Astrocyte (in vitro differentiated cells and primary cell): ENCODE results near the gene RELN. TPM values are rescaled to one million over a fixed set of nuclear protein-coding genes. Genes with fewer than 3 reads are reported as not detected.
A peak's percentile ranks its signal among the peaks of the same experiment; 100 is the strongest.

Experiments
- DNase-seq: peaks from one replicate; pipeline ENCODE4 v3.0.0-alpha.2; 2010; ENCODE audit warnings: low read depth
- FAIRE-seq: peaks from 2 replicates; lab custom pipeline; 2011; peaks lifted over from hg19 to GRCh38; lab: Jason Lieb, UNC
- H2AFZ ChIP-seq: 2 replicates; pipeline ENCODE4 v1.6.0; 2012; ENCODE audit warnings: low read depth, low read length, inconsistent platforms
- H3K27ac ChIP-seq: 2 replicates; pipeline ENCODE4 v1.5.1; 2011; ENCODE audit warnings: low read depth, low read length, inconsistent platforms
- H3K27me3 ChIP-seq: 2 replicates; pipeline ENCODE4 v1.6.0; 2011; ENCODE audit warnings: low read length, inconsistent platforms; ENCODE audit not compliant: insufficient read depth
- H3K36me3 ChIP-seq: 2 replicates; pipeline ENCODE4 v1.5.1; 2011; ENCODE audit warnings: low read length, inconsistent platforms; ENCODE audit not compliant: insufficient read depth
- H3K4me1 ChIP-seq: 2 replicates; pipeline ENCODE4 v1.5.1; 2011; ENCODE audit warnings: low read length, inconsistent platforms; ENCODE audit not compliant: insufficient read depth
- H3K4me2 ChIP-seq: 2 replicates; pipeline ENCODE4 v1.6.0; 2012; ENCODE audit warnings: low read length, inconsistent platforms
- H3K4me3 ChIP-seq: 2 replicates; pipeline ENCODE4 v1.5.1; 2011; ENCODE audit warnings: low read depth, mild to moderate bottlenecking, low read length, inconsistent platforms; ENCODE audit not compliant: insufficient read depth
- H3K79me2 ChIP-seq: 2 replicates; pipeline ENCODE4 v1.6.0; 2012; ENCODE audit warnings: mild to moderate bottlenecking, low read length, inconsistent platforms; ENCODE audit not compliant: insufficient read depth
- H3K9ac ChIP-seq: 2 replicates; pipeline ENCODE4 v1.6.0; 2012; ENCODE audit warnings: mild to moderate bottlenecking, low read length, inconsistent platforms
- H3K9me3 ChIP-seq: 2 replicates; pipeline ENCODE4 v1.5.1; 2012; ENCODE audit warnings: low read depth, mild to moderate bottlenecking, low read length, inconsistent platforms; ENCODE audit not compliant: insufficient read depth
- H4K20me1 ChIP-seq: 2 replicates; pipeline ENCODE4 v1.6.0; 2012; ENCODE audit warnings: low read length, inconsistent platforms; ENCODE audit not compliant: insufficient read depth
- H3K27ac Mint-ChIP-seq: one replicate; pipeline ENCODE4 v1.8.0; 2021; ENCODE audit warnings: mild to moderate bottlenecking, mixed read lengths; ENCODE audit not compliant: unreplicated experiment
- H3K27me3 Mint-ChIP-seq: one replicate; pipeline ENCODE4 v1.8.0; 2021; ENCODE audit warnings: low read depth, mixed read lengths; ENCODE audit not compliant: unreplicated experiment
- H3K36me3 Mint-ChIP-seq: one replicate; pipeline ENCODE4 v1.8.0; 2021; ENCODE audit warnings: low read depth, mixed read lengths; ENCODE audit not compliant: unreplicated experiment
- H3K4me1 Mint-ChIP-seq: one replicate; pipeline ENCODE4 v1.8.0; 2021; ENCODE audit warnings: low read depth, mixed read lengths; ENCODE audit not compliant: unreplicated experiment
- H3K4me3 Mint-ChIP-seq: one replicate; pipeline ENCODE4 v1.8.0; 2021; ENCODE audit warnings: mild to moderate bottlenecking, moderate library complexity, mixed read lengths; ENCODE audit not compliant: unreplicated experiment
- H3K9me3 Mint-ChIP-seq: one replicate; pipeline ENCODE4 v1.8.0; 2021; ENCODE audit warnings: mild to moderate bottlenecking, mixed read lengths; ENCODE audit not compliant: unreplicated experiment
- CTCF ChIP-seq: IDR thresholded peaks from 2 replicates; pipeline ENCODE4 v1.5.1; 2011; ENCODE audit warnings: low read depth, mild to moderate bottlenecking, inconsistent platforms, low read length, moderate library complexity; ENCODE audit not compliant: insufficient read depth
- EZH2 ChIP-seq: IDR thresholded peaks from 2 replicates; pipeline ENCODE4 v1.6.1; 2012; ENCODE audit warnings: mild to moderate bottlenecking, low read length, inconsistent platforms; ENCODE audit not compliant: insufficient read depth
- total RNA-seq: library from RNA; stranded (reverse); gene quantifications from 2 replicates; pipeline ENCODE4 v1.2.1, GENCODE V29; 2021

The RELN gene
- total RNA-seq, 1 donor from 2014 or later: 0.98 TPM

GRCh38 chr7:103717574-103717973 lies 271.9 kb downstream of the RELN start:
- H3K4me1 ChIP-seq: peaks cover 3% of the 10 kb centered on the region
- Mint-ChIP-seq H3K27ac (no peak overlapping the region), H3K4me3 (no peak overlapping the region), H3K36me3 (no peaks in the 10 kb centered on the region), H3K4me1 (peaks cover 10% of the 10 kb centered on the region), H3K27me3 (peaks cover 3% of the 10 kb centered on the region), H3K9me3 (no peaks in the 10 kb centered on the region)
- no peaks in the 10 kb centered on the region for H3K79me2 ChIP-seq
- DNase-seq: no peak
- H3K4me2 ChIP-seq: no peak overlapping the region
- H3K27me3 ChIP-seq: no peaks in the 10 kb centered on the region
- TF ChIP-seq EZH2 (no peak), CTCF (no peak)
- H3K27ac ChIP-seq: no peak overlapping the region
- no peaks in the 10 kb centered on the region for H3K9me3 ChIP-seq
- no peak overlapping the region for H3K9ac ChIP-seq
- H3K4me3 ChIP-seq: no peak overlapping the region
- no peaks in the 10 kb centered on the region for H4K20me1 ChIP-seq
- FAIRE-seq: no peak
- no peaks in the 10 kb centered on the region for H3K36me3 ChIP-seq
- no peak overlapping the region for H2AFZ ChIP-seq

GRCh38 chr7:103715376-103716120 lies 273.9 kb downstream of the RELN start:
- Histone ChIP-seq H3K4me1 (peaks cover 3% of the 10 kb centered on the region), H3K9ac (no peak overlapping the region), H3K27me3 (no peaks in the 10 kb centered on the region), H3K9me3 (no peaks in the 10 kb centered on the region), H4K20me1 (no peaks in the 10 kb centered on the region), H3K27ac (no peak overlapping the region), H3K79me2 (no peaks in the 10 kb centered on the region), H3K36me3 (no peaks in the 10 kb centered on the region), H3K4me2 (no peak overlapping the region), H2AFZ (no peak overlapping the region), H3K4me3 (no peak overlapping the region)
- H3K36me3 Mint-ChIP-seq: no peaks in the 10 kb centered on the region
- no peak overlapping the region for H3K27ac Mint-ChIP-seq
- peaks cover 3% of the 10 kb centered on the region for H3K27me3 Mint-ChIP-seq
- FAIRE-seq (no peak), DNase-seq (peak; percentile 23)
- TF ChIP-seq EZH2 (no peak), CTCF (no peak)
- peaks cover 10% of the 10 kb centered on the region for H3K4me1 Mint-ChIP-seq
- no peak overlapping the region for H3K4me3 Mint-ChIP-seq
- no peaks in the 10 kb centered on the region for H3K9me3 Mint-ChIP-seq

GRCh38 chr7:103714376-103714927 lies 275.0 kb downstream of the RELN start:
- H3K9me3 Mint-ChIP-seq: no peaks in the 10 kb centered on the region
- H3K27me3 Mint-ChIP-seq: peaks cover 3% of the 10 kb centered on the region
- Histone ChIP-seq H2AFZ (no peak overlapping the region), H3K27me3 (no peaks in the 10 kb centered on the region), H3K4me3 (no peak overlapping the region), H3K4me1 (peaks cover 3% of the 10 kb centered on the region), H3K9ac (no peak overlapping the region), H3K4me2 (no peak overlapping the region), H3K27ac (no peak overlapping the region), H4K20me1 (no peaks in the 10 kb centered on the region), H3K9me3 (no peaks in the 10 kb centered on the region), H3K36me3 (no peaks in the 10 kb centered on the region), H3K79me2 (no peaks in the 10 kb centered on the region)
- H3K4me1 Mint-ChIP-seq: peaks cover 10% of the 10 kb centered on the region
- H3K36me3 Mint-ChIP-seq: no peaks in the 10 kb centered on the region
- no peak overlapping the region for H3K27ac Mint-ChIP-seq
- no peak for FAIRE-seq
- DNase-seq: peak; percentile 20
- no peak overlapping the region for H3K4me3 Mint-ChIP-seq
- no peak for TF ChIP-seq EZH2
- no peak for TF ChIP-seq CTCF
